ENCODE measurements around the gene NEO1. TPM values are rescaled to one million over a fixed set of nuclear protein-coding genes. Genes with fewer than 3 reads are reported as not detected.

NEO1 gene
- total and polyA plus RNA-seq, 9 of the 15 experiments (the other 6 are each of a cell fraction or from before 2014, with no cell fraction given), result 0.08 to 1.7 (median 0.48) TPM

DNA sequence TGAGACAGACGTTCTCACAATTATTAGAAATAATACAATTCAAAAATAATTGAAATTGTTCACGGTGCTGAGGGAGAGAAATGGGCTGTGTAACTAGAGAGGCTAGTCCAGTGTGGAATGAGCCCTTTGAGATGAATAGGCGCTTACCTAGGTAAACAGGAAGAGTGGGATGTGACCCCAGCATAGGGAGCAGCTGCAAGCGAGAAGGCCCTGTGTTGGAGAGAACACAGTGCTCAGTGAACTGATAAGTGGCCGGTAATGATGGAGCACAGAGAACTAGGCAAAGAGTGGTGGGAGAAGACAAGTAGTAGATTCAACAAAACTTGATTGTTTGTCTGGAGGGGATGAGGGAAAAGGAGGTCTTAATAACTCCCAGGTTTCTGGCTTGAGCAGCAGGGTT, 212.6 kb downstream of the NEO1 start:
- no peaks in the 10 kb centered on the region for H3K36me3 ChIP-seq (ENCODE audit: control insufficient read depth, insufficient read depth, low read length)
- H3K4me2 ChIP-seq (ENCODE audit: insufficient read depth, low read length), result no peak overlapping the region
- no peaks in the 10 kb centered on the region for H4K20me1 ChIP-seq (replicated peaks; ENCODE audit: control insufficient read depth, insufficient read depth, low read length)
- in situ Hi-C loops (cut with MboI) (loop anchor here (10.0 to 25.0 kb wide), 2 partner anchors 670 to 953 kb away; partner anchors contain the start of gene CELF6), intact Hi-C loops (cut with micrococcal nuclease) (no loop called here)
- H3K79me2 ChIP-seq (ENCODE audit: control insufficient read depth, insufficient read depth, low read length), result no peaks in the 10 kb centered on the region
- H3K4me1 ChIP-seq (replicated peaks in 1 of 2; ENCODE audit: control insufficient read depth in 2 of 2, insufficient read depth in 2 of 2, low read length in 2 of 2), result no peaks in the 10 kb centered on the region
- POLR2A ChIA-PET, result interaction anchor here (1.1 kb wide), 1 partner anchor 19 kb away, joined by 3 read pairs; no protein-coding TSS in a partner anchor
- H3K9me3 ChIP-seq (replicated peaks; ENCODE audit: control insufficient read depth, insufficient read depth, low read depth, low read length), result no peaks in the 10 kb centered on the region
- no peak overlapping the region for H2AFZ ChIP-seq (ENCODE audit: low read depth, low read length)
- no peak overlapping the region for H3K9ac ChIP-seq (ENCODE audit: insufficient read depth in 1 of 2, low read depth in 2 of 2, low read length in 2 of 2)
- H3K27me3 ChIP-seq (ENCODE audit: control insufficient read depth in 2 of 2, insufficient read depth in 2 of 2, low read length in 2 of 2), result peaks cover 0 to 3% of the 10 kb centered on the region in 2 experiments; a peak in 1 of 5 replicates
- no peak overlapping the region for H3K4me3 ChIP-seq
- no peak overlapping the region for H3K27ac ChIP-seq (ENCODE audit: extremely low read depth, low read depth, low read length)
- 1% methylated on average over 5 of the region's 5 CpGs for WGBS (ENCODE audit: insufficient coverage, low coverage, missing lambda C conversion rate)
- CTCF ChIA-PET (ENCODE audit: low intra/inter-chr PET ratio), result no interaction called here
- ATAC-seq (no peak), FAIRE-seq (no peak), DNase-seq (ENCODE audit: extremely low read depth in 1 of 4, low spot score in 3 of 4) (no peak)
- H3K9me1 ChIP-seq (ENCODE audit: control insufficient read depth, insufficient read depth, low read length), result no peaks in the 10 kb centered on the region
- BruUV-seq (replicated peaks), result no TSS peak
- no peak for TF ChIP-seq PHB (CRISPR knock-in tag; IDR thresholded peaks at IDR 0.05)
- TF ChIP-seq CUX1 (CRISPR knock-in tag; IDR thresholded peaks at IDR 0.05), result no peak
- TF ChIP-seq KAT7 (CRISPR knock-in tag; IDR thresholded peaks at IDR 0.05; ENCODE audit: borderline replicate concordance), result no peak
